Activated CD4-positive, alpha-beta T cell treated with anti-CD3 and anti-CD28 coated beads, Interleukin-2, amount 10 ng/mL, durations not matched to agents 24 days and 14 days (primary cell): ENCODE results near the gene TXLNA. TPM values are rescaled to one million over a fixed set of nuclear protein-coding genes. Genes with fewer than 3 reads are reported as not detected.

Source experiments
- DNase-seq: peaks from one replicate; pipeline ENCODE4 v3.0.0; 2022
- H3K27ac Mint-ChIP-seq: one replicate; pipeline ENCODE4 v1.8.0; 2022; ENCODE audit warnings: mild to moderate bottlenecking, mixed read lengths
- H3K27me3 Mint-ChIP-seq: one replicate; pipeline ENCODE4 v1.8.0; 2022; ENCODE audit warnings: mixed read lengths
- H3K36me3 Mint-ChIP-seq: one replicate; pipeline ENCODE4 v1.8.0; 2022; ENCODE audit warnings: low read depth, mild to moderate bottlenecking, mixed read lengths
- H3K4me1 Mint-ChIP-seq: one replicate; pipeline ENCODE4 v1.8.0; 2021; ENCODE audit warnings: mixed read lengths
- H3K4me3 Mint-ChIP-seq: one replicate; pipeline ENCODE4 v1.8.0; 2022; ENCODE audit warnings: mild to moderate bottlenecking, moderate library complexity, mixed read lengths
- H3K9me3 Mint-ChIP-seq: one replicate; pipeline ENCODE4 v1.8.0; 2021; ENCODE audit warnings: mixed read lengths
- intact Hi-C: fragments of 100-400 bp; cut with micrococcal nuclease; formaldehyde crosslinking; loops from one replicate; pipeline ENCODE4 v1.15.1; 2023
- total RNA-seq: library from RNA; stranded (reverse); gene quantifications from 2 replicates; pipeline ENCODE4 v1.2.3, GENCODE V29; 2022

TXLNA gene
- total RNA-seq, 1 donor from 2014 or later = 106 TPM

DNA sequence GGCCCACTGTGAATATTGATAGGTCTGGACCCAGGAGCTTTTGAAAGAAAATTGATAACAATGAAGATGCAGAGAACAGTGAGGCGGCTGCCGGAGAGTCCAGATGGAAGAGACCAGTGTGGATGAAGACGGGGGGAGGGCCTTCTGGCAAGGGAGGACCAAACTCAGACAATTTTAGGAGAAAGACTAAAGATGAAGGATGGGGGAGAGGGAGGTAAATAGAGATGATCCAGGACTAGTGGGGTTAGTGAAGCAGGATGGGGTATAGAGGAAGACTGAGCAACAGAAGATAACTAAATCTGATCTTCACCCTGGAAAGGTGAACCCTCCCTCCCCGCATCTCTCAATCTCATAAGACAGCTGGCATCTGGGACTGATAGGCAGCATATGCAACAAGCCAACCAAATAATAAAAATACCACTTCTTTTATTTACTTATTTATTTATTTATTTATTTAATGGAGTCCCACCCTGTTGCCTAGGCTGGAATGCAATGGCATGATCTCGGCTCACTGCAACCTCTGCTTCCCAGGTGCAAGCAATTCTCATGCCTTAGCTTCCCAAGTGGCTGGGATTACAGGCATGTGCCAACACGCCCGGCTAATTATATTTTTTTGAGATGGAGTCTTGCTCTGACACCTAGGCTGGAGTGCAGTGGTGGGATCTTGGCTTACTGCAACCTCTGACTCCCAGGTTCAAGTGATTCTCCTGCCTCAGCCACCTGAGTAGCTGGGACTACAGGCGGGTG is 53.3 kb downstream of the TXLNA start:
- no peak for DNase-seq
- peaks cover 5% of the 10 kb centered on the region for H3K4me1 Mint-ChIP-seq
- H3K27ac Mint-ChIP-seq = no peak overlapping the region
- H3K4me3 Mint-ChIP-seq = no peak overlapping the region
- intact Hi-C loops = no loop called here
- peaks cover 29% of the 10 kb centered on the region for H3K36me3 Mint-ChIP-seq
- no peaks in the 10 kb centered on the region for H3K9me3 Mint-ChIP-seq
- no peaks in the 10 kb centered on the region for H3K27me3 Mint-ChIP-seq

DNA sequence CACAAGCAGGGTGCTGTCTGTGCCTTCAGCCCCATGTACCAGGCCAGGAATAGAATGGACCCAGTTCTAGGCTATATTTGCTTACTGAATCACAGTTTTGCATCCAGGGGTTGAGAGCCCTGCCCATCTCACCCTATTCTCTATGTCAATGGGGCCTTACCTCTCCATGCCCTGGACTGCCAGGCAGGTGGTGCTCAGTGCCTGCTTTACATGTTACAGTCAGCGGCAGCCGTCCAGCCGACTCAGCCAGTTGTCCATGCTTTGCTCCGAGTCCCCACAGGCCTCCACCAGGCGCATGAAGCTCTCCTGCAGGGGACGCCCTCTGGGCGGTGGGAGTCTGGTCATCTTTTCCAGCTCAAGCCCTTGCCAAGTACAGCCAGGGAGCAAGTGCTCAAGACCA is 55.3 kb downstream of the TXLNA start:
- Mint-ChIP-seq H3K27me3 (no peaks in the 10 kb centered on the region), H3K4me1 (peaks cover 2% of the 10 kb centered on the region), H3K4me3 (no peak overlapping the region), H3K36me3 (peaks cover 14% of the 10 kb centered on the region), H3K27ac (no peak overlapping the region), H3K9me3 (no peaks in the 10 kb centered on the region)
- peak; percentile 56 for DNase-seq
- intact Hi-C loops = no loop called here

DNA sequence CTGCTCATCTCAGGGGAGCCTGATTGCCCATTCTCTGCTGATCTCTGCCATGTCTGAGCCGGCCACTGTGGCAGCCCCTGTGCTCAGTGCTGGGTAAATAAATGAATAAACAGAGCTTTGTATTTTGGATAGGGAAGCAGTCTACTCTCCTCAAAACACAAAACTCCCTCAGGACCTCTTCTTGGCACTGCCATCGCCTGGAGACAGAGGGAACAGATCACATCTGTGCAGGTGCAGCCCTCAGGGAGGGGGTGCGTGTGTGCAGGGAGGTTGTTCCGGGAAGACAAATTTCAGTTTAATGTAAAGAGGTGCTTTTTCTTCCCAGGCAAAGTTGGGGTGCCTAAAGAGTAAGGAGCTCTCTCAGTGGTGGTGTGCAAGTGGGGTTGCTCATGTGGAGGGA is 59.9 kb downstream of the TXLNA start:
- H3K4me3 Mint-ChIP-seq = peak overlapping the region; percentile 85
- no peaks in the 10 kb centered on the region for H3K9me3 Mint-ChIP-seq
- intact Hi-C loops = no loop called here

DNA sequence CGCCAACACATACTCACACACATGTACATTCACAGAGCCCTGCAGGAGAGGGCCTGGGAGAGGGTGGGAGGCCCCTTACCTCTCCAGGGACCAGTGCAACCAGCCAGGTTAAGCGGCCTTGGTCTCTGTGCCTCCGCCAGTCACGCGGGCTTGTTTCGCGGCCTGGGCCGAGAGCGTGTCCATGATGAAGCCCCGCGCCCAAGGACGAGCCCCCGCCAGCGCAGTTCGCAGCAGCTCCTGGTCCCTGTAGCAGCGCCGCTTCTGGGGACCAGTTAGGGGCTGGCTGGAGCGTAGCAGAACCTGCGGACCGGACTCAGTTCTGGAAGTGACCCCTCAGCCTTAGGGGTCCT is 60.3 kb downstream of the TXLNA start:
- Mint-ChIP-seq H3K36me3 (peaks cover 2% of the 10 kb centered on the region), H3K4me3 (peak overlapping the region; percentile 85), H3K4me1 (peaks cover 13% of the 10 kb centered on the region), H3K27ac (no peak overlapping the region), H3K9me3 (no peaks in the 10 kb centered on the region), H3K27me3 (no peaks in the 10 kb centered on the region)
- peak; percentile 56 for DNase-seq
- intact Hi-C loops = no loop called here

More for the DNA sequence above, 59.9 kb downstream of the TXLNA start:
- Mint-ChIP-seq H3K36me3 (peaks cover 2% of the 10 kb centered on the region), H3K4me1 (peaks cover 13% of the 10 kb centered on the region), H3K27ac (no peak overlapping the region), H3K27me3 (no peaks in the 10 kb centered on the region)
- peak; percentile 56 for DNase-seq

DNA sequence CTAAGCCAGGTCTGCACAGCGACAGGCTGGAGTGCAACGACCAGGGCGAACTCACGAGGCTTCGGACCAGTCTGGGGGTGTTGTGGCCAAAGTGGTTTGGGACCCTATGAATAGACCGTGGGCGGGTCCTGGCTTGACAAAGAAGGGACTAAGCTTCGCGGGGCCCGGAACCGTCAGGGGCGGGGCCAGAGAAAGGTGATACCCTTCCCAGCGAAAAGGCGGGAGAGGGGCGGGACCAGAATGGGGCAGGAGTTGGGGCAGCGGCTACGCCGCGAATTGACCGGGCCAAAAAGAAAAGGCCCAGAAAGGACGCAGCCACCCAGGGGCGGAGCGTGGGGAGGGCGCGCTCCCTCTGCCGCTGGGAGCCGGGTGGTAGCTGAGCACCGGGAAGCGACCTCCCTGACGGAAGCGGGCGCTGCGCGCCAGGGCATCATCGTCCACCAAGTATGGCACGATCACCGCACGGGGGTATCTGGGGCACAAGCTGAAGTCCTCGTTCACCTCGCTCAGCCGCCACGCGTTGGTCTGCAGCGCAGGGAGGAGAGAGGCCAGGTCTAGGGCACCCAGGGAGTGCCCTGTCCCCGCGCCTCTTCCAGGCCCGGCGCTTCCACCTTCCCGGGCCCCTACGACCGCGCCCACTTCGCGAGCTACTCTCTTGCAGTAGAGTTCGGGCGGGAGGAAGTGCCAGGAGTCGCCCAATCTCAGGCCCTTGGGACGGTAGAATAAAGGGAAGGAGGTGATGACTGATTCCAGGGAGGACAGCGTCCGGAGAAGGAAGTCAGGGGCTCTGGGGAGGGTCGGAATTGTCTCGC is 60.9 kb downstream of the TXLNA start:
- H3K36me3 Mint-ChIP-seq = peaks cover 2% of the 10 kb centered on the region
- H3K9me3 Mint-ChIP-seq = no peaks in the 10 kb centered on the region
- intact Hi-C loops = no loop called here
- peaks cover 13% of the 10 kb centered on the region for H3K4me1 Mint-ChIP-seq
- peak overlapping the region; percentile 85 for H3K4me3 Mint-ChIP-seq
- peak; percentile 82 for DNase-seq
- no peaks in the 10 kb centered on the region for H3K27me3 Mint-ChIP-seq
- H3K27ac Mint-ChIP-seq = peak overlapping the region; percentile 34

DNA sequence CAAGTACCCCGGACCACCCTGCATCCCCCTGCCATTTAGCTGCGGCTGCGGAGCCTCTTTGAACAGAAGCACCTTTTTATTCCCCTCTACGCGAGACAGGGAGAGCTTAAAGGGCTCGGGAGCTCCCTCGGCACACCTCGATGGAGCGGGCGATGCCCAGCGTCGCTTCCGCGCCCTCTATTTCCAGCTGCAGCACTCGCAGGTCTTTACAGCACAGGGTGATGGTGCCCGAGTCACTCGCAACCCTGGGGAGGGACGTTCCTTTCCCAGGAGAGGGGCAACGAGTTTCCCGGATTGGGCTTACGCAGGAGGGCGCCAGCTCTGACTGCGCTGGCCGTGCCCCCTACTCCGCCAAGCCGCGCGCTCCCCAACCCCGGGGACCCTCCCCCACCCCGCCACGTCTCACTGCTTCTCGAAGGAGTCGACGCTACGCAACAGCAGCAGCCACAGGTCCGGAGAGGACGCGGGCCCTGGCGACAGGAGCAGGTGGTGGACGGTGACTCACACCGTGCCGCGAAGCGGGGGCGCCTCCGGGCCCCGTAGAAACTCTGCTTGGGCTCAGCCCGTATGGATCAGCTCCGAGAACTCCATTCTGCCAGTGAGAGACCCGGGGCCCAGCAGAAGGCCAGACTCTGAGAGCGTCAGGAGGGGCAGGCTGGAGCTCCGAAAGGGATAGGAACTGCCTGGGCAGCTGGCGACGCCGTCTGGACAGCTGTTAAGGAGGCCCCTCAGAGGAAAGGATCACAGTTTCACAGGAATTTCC is 61.7 kb downstream of the TXLNA start:
- Mint-ChIP-seq H3K36me3 (peaks cover under 1% of the 10 kb centered on the region), H3K27me3 (no peaks in the 10 kb centered on the region), H3K9me3 (no peaks in the 10 kb centered on the region), H3K4me1 (peaks cover 11% of the 10 kb centered on the region), H3K4me3 (peak overlapping the region; percentile 85), H3K27ac (peak overlapping the region; percentile 34)
- intact Hi-C loops = no loop called here
- peak; percentile 79 for DNase-seq

DNA sequence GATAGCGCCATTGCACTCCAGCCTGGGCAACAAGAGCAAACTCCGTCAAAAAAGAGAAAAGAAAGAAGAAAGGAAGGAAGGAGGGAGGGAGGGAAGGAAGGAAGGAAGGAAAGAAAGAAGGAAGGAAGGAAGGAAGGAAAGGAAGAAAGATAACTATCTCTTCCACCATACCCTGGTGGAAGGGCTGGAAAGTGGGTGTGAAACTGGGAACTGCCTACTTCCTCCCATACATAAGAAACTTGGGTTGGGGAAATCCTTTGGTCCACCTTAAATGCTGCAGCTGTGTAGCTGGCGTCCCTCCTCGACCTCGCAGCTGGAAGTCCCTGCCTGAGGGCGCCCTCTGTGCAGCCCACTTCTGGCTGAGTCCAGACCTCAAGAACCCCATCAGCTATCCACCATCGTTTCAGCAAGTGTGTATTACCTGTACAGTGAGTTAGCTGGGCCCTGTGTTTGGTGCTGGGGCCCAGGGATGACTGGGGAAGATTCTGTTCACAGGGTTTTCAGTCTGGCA is 62.9 kb downstream of the TXLNA start:
- Mint-ChIP-seq H3K4me3 (no peak overlapping the region), H3K27me3 (no peaks in the 10 kb centered on the region), H3K4me1 (peaks cover 23% of the 10 kb centered on the region), H3K36me3 (no peaks in the 10 kb centered on the region), H3K27ac (no peak overlapping the region), H3K9me3 (no peaks in the 10 kb centered on the region)
- intact Hi-C loops = no loop called here
- DNase-seq = no peak

DNA sequence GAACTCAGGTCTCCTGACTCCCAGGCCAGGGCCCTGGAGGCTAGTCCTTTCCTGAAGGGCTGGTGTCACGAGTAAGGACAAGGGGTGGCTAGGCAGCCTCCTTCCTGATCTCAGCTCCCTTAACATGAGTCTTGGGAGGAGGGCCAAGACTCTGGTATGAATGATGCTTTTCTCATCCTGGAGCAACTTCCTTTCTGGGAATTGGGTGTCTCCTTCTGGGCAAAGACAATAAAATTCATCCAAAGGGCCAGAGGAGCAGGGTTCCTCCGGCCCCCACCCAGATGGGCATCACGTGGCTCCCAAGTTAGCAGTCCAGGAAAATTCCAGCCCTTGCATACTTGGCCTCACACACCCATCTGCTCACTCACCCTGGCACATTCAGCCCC is 67.4 kb downstream of the TXLNA start, which contains the start of gene FAM167B:
Gene FAM167B, plus strand, starts transcription at position 335 of the 386 bp plus-strand sequence. CDS start 200 bp downstream, outside the sequence.
- intact Hi-C loops = no loop called here
- Mint-ChIP-seq H3K36me3 (peaks cover 7% of the 10 kb centered on the region), H3K27ac (peak within 1 kb of the TSS; percentile 96), H3K4me1 (peaks cover 53% of the 10 kb centered on the region), H3K9me3 (no peaks in the 10 kb centered on the region), H3K4me3 (peak within 1 kb of the TSS; percentile 69), H3K27me3 (no peaks in the 10 kb centered on the region)
- no peak for DNase-seq

DNA sequence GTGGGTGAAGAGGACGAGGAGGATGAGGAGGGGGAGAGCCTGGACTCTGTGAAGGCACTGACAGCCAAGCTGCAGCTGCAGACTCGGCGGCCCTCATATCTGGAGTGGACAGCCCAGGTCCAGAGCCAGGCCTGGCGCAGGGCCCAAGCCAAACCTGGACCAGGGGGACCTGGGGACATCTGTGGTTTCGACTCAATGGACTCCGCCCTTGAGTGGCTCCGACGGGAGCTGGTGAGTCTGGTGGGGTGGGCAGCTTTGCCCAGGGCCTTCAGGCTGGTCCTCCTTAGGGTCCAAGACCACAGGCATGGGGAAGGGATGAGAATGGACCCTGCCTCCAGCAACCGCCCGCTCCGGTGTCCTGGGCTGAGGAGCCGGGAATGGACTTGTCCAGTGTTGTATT is 68.0 kb downstream of the TXLNA start:
- H3K27me3 Mint-ChIP-seq = no peaks in the 10 kb centered on the region
- H3K4me3 Mint-ChIP-seq = peak overlapping the region; percentile 69
- peaks cover 12% of the 10 kb centered on the region for H3K36me3 Mint-ChIP-seq
- peak overlapping the region; percentile 96 for H3K27ac Mint-ChIP-seq
- no peak for DNase-seq
- H3K9me3 Mint-ChIP-seq = no peaks in the 10 kb centered on the region
- H3K4me1 Mint-ChIP-seq = peaks cover 54% of the 10 kb centered on the region
- intact Hi-C loops = no loop called here

Other genes with a start within 250 kb of the TXLNA start
- gene PTP4A2, start 241.3 kb upstream of the TXLNA start, total RNA-seq = 363 and 390 TPM in 2 replicates
- gene KHDRBS1, start 165.8 kb upstream of the TXLNA start, total RNA-seq = 174 and 175 TPM in 2 replicates
- 34.5 and 38.0 TPM in 2 replicates for gene TMEM39B, start 106.7 kb upstream of the TXLNA start, total RNA-seq
- gene KPNA6, start 71.6 kb upstream of the TXLNA start, total RNA-seq = 79.4 and 87.6 TPM in 2 replicates
- 37.1 and 38.1 TPM in 2 replicates for gene CCDC28B, start 20.9 kb downstream of the TXLNA start, total RNA-seq
- 6.1 and 6.4 TPM in 2 replicates for gene IQCC, start 26.0 kb downstream of the TXLNA start, total RNA-seq
- 0.12 TPM in 1 of 2 replicates, not detected in the other for gene DCDC2B, start 29.4 kb downstream of the TXLNA start, total RNA-seq
- 10.6 and 10.9 TPM in 2 replicates for gene TMEM234, start 42.7 kb downstream of the TXLNA start, total RNA-seq
- 304 and 341 TPM in 2 replicates for gene EIF3I, start 42.7 kb downstream of the TXLNA start, total RNA-seq
- gene FAM167B, start 67.5 kb downstream of the TXLNA start, total RNA-seq = 0.23 and 0.57 TPM in 2 replicates
- 240 and 248 TPM in 2 replicates for gene LCK, start 71.6 kb downstream of the TXLNA start, total RNA-seq
- gene HDAC1, start 112.4 kb downstream of the TXLNA start, total RNA-seq = 181 and 184 TPM in 2 replicates
- 34.8 and 36.6 TPM in 2 replicates for gene MARCKSL1, start 156.6 kb downstream of the TXLNA start, total RNA-seq
- gene FAM229A, start 182.8 kb downstream of the TXLNA start, total RNA-seq = 4.2 and 4.4 TPM in 2 replicates
- gene TSSK3, start 182.9 kb downstream of the TXLNA start, total RNA-seq = 1.0 and 2.3 TPM in 2 replicates
- 44.8 and 49.5 TPM in 2 replicates for gene BSDC1, start 214.8 kb downstream of the TXLNA start, total RNA-seq